Activated effector memory CD4-positive, alpha-beta T cell treated with Interleukin-2 at 50 U/mL for 16 hours (primary cell): ENCODE results near the gene SFXN4.
"Not testable (repeated sequence)": the region's sequence is repeated elsewhere in the genome, so short reads cannot be mapped to it uniquely, and the experiment has no call there.

ENCODE experiments used
- DNase-seq: peaks from one replicate; pipeline ENCODE4 v3.0.0-alpha.2; 2020

The SFXN4 gene

GRCh38 chr10:119103903-119104653, 61.4 kb downstream of the SFXN4 start, which contains the start of gene DENND10:
Gene DENND10, plus strand, starts transcription at chr10:119104113. Its CDS starts 30 bp downstream, at chr10:119104143.
- peak; percentile 62 for DNase-seq

GRCh38 chr10:119103241-119103902, 62.1 kb downstream of the SFXN4 start:
- no peak for DNase-seq

GRCh38 chr10:119101366-119102098, 64.0 kb downstream of the SFXN4 start:
- DNase-seq, result no peak

- DNase-seq, result no peak
These were observed 64.9 kb downstream of the SFXN4 start for GRCh38 chr10:119100434-119101238.

- DNase-seq, result no peak
These were observed 66.9 kb downstream of the SFXN4 start for GRCh38 chr10:119098576-119098975.

- not testable (repeated sequence) for DNase-seq
These were observed 68.7 kb downstream of the SFXN4 start for GRCh38 chr10:119096641-119097415.

GRCh38 chr10:119095640-119096039, 69.9 kb downstream of the SFXN4 start:
- no peak for DNase-seq

GRCh38 chr10:119090968-119091367, 74.5 kb downstream of the SFXN4 start:
- peak; percentile 47 for DNase-seq
